PC-3 (cell line): ENCODE data around the gene COMMD7. TPM values are rescaled to one million over a fixed set of nuclear protein-coding genes. Genes with fewer than 3 reads are reported as not detected.

Experiments
- ATAC-seq: fragments of 200-7000 bp; cut with Tn5 transposase; 2 replicates; pipeline ENCODE4 v1.9.1; 2020; ENCODE audit warnings: mild to moderate bottlenecking, moderate library complexity
- BruUV-seq: library from RNA; stranded (reverse); fragments of 400-500 nt; replicated peaks from 2 replicates; lab custom pipeline; 2021; lab: Mats Ljungman, UMichigan
- CTCF ChIA-PET: fragments of 300-600 bp; sonication (Branson Sonifier 250); formaldehyde crosslinking; loops from one replicate; lab custom pipeline; 2022; ENCODE audit warnings: antibody characterized with exemption; lab: Charles Lee
- POLR2A ChIA-PET: fragments of 300-600 bp; sonication (Branson Sonifier 250); formaldehyde crosslinking; loops from one replicate; lab custom pipeline; 2022; ENCODE audit warnings: antibody characterized with exemption; ENCODE audit not compliant: unreplicated experiment; lab: Charles Lee
- DNase-seq: peaks from one replicate; pipeline ENCODE4 v3.0.0-alpha.2; 2015
- H2AFZ ChIP-seq: fragments of 300-600 bp; sonication (generic); 2 replicates; pipeline ENCODE4 v1.6.0; 2016; ENCODE audit warnings: antibody characterized with exemption, low read length
- H3F3A ChIP-seq: fragments of 300-600 bp; sonication (generic); one replicate; pipeline ENCODE4 v1.6.0; 2017; ENCODE audit warnings: antibody characterized with exemption, low read length, control low read depth, mild to moderate bottlenecking; ENCODE audit not compliant: unreplicated experiment
- H3K27ac ChIP-seq: fragments of 300-600 bp; sonication (generic); 2 replicates; pipeline ENCODE4 v1.5.1; 2016; ENCODE audit warnings: mild to moderate bottlenecking, low read length
- H3K27me3 ChIP-seq: fragments of 300-600 bp; sonication (generic); 2 replicates; pipeline ENCODE4 v1.6.1; 2016; ENCODE audit warnings: low read length, mixed read lengths
- H3K36me3 ChIP-seq: fragments of 300-600 bp; sonication (generic); 2 replicates; pipeline ENCODE4 v1.6.1; 2016; ENCODE audit warnings: low read depth, mixed run types, low read length, mixed read lengths
- H3K4me1 ChIP-seq: fragments of 300-600 bp; sonication (generic); 2 replicates; pipeline ENCODE4 v1.5.1; 2016; ENCODE audit warnings: low read length; ENCODE audit not compliant: insufficient read depth
- H3K4me2 ChIP-seq: fragments of 300-600 bp; sonication (generic); 2 replicates; pipeline ENCODE4 v1.6.0; 2016; ENCODE audit warnings: low read length
- H3K4me3 ChIP-seq: fragments of 300-600 bp; sonication (generic); 2 replicates; pipeline ENCODE4 v1.5.1; 2016; ENCODE audit warnings: mild to moderate bottlenecking, low read length, mixed read lengths
- H3K79me2 ChIP-seq: fragments of 300-600 bp; sonication (generic); 2 replicates; pipeline ENCODE4 v1.6.1; 2017; ENCODE audit warnings: low read length, mixed read lengths
- H3K9ac ChIP-seq: fragments of 300-600 bp; sonication (generic); 2 replicates; pipeline ENCODE4 v1.6.0; 2016; ENCODE audit warnings: mild to moderate bottlenecking, low read length
- H3K9me2 ChIP-seq: fragments of 300-600 bp; sonication (generic); replicated peaks from 2 replicates; pipeline ENCODE4 v1.6.1; 2016; ENCODE audit warnings: mixed run types, low read length, mixed read lengths
- H3K9me3 ChIP-seq: fragments of 300-600 bp; sonication (generic); 2 replicates; pipeline ENCODE4 v1.6.1; 2016; ENCODE audit warnings: low read length, mixed read lengths
- H4K20me1 ChIP-seq: fragments of 300-600 bp; sonication (generic); 2 replicates; pipeline ENCODE4 v1.6.1; 2016; ENCODE audit warnings: low read length, mixed read lengths
- EZH2 ChIP-seq: fragments of 300-600 bp; sonication (generic); IDR thresholded peaks from one replicate; pipeline ENCODE4 v1.6.1; 2017; ENCODE audit warnings: antibody characterized with exemption, mild to moderate bottlenecking, low read length; ENCODE audit not compliant: unreplicated experiment
- EZH2phosphoT487 ChIP-seq: fragments of 300-600 bp; sonication (generic); IDR thresholded peaks from 2 replicates; pipeline ENCODE4 v1.6.1; 2018; ENCODE audit warnings: mild to moderate bottlenecking, antibody characterized with exemption, low read length, borderline replicate concordance
- intact Hi-C: fragments of 100-400 bp; cut with micrococcal nuclease; formaldehyde crosslinking; loops from 2 replicates; pipeline ENCODE4 v1.9.0; 2023
- total RNA-seq: library from RNA; depleted of rRNA; stranded (reverse); fragments of >200 nt; gene quantifications from 2 replicates; pipeline ENCODE4 v1.2.3, GENCODE V29; 2014
- TF ChIP-seq, protein P1 (sequence below): fragments of 300-600 bp; sonication (generic); conservative IDR thresholded peaks from 2 replicates; pipeline ENCODE4 v1.5.1; 2017; ENCODE audit warnings: antibody characterized with exemption, low read depth, mild to moderate bottlenecking, low read length

COMMD7 gene
- total RNA-seq, 1 experiment from 2014 or later = 33.5 TPM

DNA sequence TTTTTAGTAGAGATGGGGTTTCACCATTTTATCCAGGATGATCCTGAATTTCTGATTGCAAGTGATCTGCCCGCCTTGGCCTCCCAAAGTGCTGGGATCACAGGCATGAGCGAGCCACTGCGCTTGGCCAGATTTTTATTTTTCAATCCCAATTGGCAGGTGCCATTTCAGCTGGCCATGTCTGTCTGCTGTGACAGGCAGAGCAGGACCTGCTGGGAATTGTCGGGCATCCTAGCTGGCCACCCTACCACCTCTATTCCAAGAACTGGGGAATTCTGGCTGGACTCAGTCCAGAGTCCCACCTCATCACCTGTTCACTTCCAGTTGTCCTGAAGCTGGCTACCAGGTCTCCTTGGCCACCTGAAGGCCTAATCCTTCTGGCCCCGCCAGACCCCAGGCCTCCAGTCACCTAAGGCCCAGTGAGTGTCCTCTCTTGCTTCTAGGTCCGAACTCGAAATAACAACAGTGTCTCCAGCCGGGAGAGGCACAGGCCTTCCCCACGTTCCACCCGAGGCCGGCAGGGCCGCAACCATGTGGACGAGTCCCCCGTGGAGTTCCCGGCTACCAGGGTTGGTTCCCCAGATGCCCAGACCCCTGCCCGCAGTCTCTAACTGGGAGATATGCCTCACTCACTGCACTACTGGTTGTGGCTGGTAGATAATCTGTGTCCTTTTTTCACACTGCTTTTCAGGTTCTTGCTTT lies 42.9 kb upstream of the COMMD7 start:
- intact Hi-C loops = no loop called here
- no TSS peak for BruUV-seq
- POLR2A ChIA-PET = no interaction called here

DNA sequence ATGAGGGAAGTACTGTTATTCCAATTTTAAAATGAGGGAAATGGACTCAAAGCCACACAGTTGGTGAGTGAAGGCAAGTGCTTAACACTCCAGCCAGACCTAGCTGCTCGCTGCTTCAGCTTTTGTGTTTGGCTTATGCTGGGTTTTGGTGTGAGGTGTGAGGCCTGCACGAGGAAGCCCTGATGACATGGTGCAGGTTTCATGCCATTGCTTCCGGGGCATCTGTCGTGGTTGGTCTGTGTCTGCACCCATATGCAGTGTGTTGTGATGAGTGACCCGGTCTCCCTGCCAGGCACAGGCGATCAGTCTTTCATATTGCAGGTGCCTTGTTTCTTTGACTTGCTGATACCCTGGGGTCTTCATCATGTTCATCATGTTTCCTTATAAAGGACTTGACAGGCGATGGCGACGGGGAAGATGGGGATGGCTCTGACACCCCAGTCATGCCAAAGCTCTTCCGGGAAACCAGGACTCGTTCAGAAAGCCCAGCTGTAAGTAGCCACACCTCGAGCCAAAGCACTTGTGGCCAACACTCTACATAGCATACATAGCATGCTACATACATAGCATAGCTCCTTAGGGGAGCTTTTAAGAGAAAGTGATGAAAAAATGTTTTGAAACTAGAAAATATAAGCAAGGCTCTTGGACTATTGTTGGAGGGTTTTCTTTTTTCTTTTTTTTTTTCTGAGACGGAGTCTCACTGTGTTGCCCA lies 41.3 kb upstream of the COMMD7 start:
- H3K4me1 ChIP-seq = no peaks in the 10 kb centered on the region
- H3K4me2 ChIP-seq = no peak overlapping the region
- DNase-seq = no peak
- intact Hi-C loops = no loop called here
- H3K27ac ChIP-seq = no peak overlapping the region
- ChIA-PET CTCF (no interaction called here), POLR2A (interaction anchor here (0.5 kb wide), 1 partner anchor 14 kb away, joined by 4 read pairs; no protein-coding TSS in a partner anchor)
- H3K9ac ChIP-seq = no peak overlapping the region
- no peak overlapping the region for H2AFZ ChIP-seq
- no peaks in the 10 kb centered on the region for H3K27me3 ChIP-seq
- H3K9me2 ChIP-seq = no peaks in the 10 kb centered on the region
- no peak for ATAC-seq
- H3F3A ChIP-seq = no peaks in the 10 kb centered on the region
- H3K36me3 ChIP-seq = peaks cover 11% of the 10 kb centered on the region
- H3K79me2 ChIP-seq = no peaks in the 10 kb centered on the region
- TF ChIP-seq EZH2 (no peak), EZH2phosphoT487 (no peak)
- TF ChIP-seq, protein P1, sequence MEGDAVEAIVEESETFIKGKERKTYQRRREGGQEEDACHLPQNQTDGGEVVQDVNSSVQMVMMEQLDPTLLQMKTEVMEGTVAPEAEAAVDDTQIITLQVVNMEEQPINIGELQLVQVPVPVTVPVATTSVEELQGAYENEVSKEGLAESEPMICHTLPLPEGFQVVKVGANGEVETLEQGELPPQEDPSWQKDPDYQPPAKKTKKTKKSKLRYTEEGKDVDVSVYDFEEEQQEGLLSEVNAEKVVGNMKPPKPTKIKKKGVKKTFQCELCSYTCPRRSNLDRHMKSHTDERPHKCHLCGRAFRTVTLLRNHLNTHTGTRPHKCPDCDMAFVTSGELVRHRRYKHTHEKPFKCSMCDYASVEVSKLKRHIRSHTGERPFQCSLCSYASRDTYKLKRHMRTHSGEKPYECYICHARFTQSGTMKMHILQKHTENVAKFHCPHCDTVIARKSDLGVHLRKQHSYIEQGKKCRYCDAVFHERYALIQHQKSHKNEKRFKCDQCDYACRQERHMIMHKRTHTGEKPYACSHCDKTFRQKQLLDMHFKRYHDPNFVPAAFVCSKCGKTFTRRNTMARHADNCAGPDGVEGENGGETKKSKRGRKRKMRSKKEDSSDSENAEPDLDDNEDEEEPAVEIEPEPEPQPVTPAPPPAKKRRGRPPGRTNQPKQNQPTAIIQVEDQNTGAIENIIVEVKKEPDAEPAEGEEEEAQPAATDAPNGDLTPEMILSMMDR = no peak
- no peak overlapping the region for H3K4me3 ChIP-seq
- H3K9me3 ChIP-seq = no peaks in the 10 kb centered on the region
- no TSS peak for BruUV-seq
- no peaks in the 10 kb centered on the region for H4K20me1 ChIP-seq

More for the DNA sequence above, 42.9 kb upstream of the COMMD7 start:
- H3K27ac ChIP-seq = no peak overlapping the region
- no peak overlapping the region for H3K4me3 ChIP-seq
- DNase-seq (no peak), ATAC-seq (no peak)
- H4K20me1 ChIP-seq = no peaks in the 10 kb centered on the region
- CTCF ChIA-PET = no interaction called here
- peaks cover 16% of the 10 kb centered on the region for H3K36me3 ChIP-seq
- no peaks in the 10 kb centered on the region for H3F3A ChIP-seq
- H3K9ac ChIP-seq = no peak overlapping the region
- no peak overlapping the region for H3K4me2 ChIP-seq
- TF ChIP-seq, protein P1 = no peak
- TF ChIP-seq EZH2 (no peak), EZH2phosphoT487 (no peak)
- no peaks in the 10 kb centered on the region for H3K27me3 ChIP-seq
- H3K9me3 ChIP-seq = no peaks in the 10 kb centered on the region
- no peak overlapping the region for H2AFZ ChIP-seq
- no peaks in the 10 kb centered on the region for H3K79me2 ChIP-seq
- no peaks in the 10 kb centered on the region for H3K4me1 ChIP-seq
- H3K9me2 ChIP-seq = no peaks in the 10 kb centered on the region
